C1 segment of cervical spinal cord (tissue), 14 donors: ENCODE results near the gene HIPK4.

Experiments
- DNase-seq, 14 donors: peaks; one replicate each; lab custom pipeline; 2025; lab: John Stamatoyannopoulos, UW

The HIPK4 gene

DNA sequence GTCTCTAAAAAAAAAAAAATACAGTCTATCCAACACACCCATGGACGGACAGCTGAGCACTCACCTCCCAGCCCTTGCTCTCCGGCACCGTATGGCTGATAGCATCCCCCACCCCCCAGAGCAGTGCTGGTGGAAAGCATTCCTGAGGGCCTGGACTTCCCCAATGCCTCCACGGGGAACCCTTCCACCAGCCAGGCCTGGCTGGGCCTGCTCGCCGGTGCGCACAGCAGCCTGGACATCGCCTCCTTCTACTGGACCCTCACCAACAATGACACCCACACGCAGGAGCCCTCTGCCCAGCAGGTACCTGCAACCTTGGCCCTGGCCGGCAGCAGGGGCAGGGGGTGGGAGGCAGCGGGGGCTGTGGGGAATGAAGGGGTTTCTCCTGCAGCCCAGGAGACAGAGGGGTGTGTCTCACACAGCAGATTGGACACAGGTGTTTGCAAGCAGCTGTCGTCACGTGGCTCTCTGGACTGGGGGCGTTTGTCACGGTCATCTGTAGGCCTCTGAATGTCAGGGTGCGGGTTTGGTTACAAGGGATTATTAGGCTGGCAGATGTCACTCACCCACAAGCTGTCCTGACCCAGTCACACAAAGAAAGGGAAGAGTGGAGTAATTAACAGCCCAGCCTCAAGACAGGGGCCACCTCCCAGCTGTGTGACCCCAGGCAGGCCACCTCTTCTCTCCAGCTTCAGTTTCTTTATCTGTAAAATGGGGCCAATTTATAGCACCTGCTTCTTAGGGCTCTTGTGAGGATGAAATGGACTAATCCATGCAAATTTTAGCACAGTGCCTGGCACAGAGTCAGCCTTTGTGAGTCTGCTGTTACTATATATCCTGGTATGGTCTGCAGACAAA is 22.2 kb downstream of the HIPK4 start:
- no peak for DNase-seq

DNA sequence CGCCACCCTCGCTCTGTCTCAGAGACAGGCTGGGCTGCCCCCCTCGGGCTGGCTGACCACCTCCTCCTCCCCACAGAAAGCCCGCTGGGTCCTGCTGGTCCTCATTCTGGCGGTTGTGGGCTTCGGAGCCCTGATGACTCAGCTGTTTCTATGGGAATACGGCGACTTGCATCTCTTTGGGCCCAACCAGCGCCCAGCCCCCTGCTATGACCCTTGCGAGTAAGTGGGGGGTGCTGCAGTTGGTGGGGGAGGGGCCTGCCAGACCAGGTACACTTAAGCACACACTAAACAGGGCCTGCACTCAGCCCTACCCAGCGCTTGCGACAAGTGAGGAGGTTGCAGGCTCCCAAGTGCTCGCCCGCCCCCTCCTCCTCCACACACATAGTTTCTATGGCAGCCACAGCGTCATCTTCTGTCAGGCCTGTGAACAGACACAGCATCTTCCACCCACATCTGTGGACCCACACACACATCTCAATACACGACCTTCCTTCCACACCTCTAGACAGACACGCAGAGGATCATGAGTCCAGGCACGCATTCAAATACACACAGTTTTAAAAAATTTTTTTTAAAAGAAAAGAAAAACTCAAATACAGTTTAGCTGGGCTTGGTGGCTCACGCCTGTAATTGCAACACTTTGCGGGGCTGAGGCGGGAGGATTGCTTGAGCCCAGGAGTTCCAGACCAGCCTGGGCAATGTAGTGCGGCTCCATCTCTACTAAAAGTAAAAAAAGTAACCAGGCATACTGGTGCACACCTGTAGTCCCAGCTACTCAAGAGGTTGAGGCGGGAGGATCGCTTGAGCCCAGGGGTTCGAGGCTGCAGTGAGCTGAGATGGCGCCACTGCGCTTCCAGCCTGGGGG is 23.1 kb downstream of the HIPK4 start:
- DNase-seq, result no peak

DNA sequence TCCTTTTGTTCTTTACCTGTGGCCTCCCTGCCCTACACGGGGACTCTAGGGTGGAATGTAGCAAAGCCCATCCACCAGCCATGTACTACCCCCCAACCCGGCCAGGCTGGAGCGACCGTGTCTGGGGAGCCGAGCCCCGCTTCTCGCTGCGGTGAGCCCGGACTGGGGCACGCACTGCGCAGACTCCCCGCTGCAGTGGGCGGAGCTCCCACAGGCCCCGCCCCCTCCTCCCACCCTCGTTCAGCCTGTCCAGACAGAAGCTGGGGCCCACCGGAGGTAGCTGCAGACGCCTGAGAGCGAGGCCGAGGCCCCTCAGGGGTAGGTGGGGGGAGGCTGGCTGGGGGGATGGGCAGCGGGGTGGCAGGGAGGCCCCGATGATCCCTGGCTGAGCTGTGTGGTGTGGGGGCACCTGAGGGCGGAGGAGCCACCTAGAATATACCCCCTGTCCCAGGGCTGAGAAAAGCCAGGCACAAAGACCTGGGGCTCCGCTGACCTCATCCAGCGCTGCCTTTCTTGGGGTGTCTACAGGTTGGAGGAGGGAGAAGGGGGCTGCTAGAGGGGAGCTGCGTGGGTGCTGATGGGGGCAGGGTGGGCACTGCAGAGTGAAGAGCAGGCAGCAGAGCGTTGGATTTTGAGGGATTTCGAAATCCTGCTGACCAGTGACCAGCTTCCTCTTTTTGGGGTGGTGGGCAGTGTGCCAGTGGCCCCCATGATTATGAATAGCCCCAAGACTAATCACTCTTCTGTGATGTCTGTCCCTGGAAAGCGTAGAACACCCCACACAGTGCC is 24.2 kb downstream of the HIPK4 start:
- peak in 13 of 14 donors; percentile 4 to 75 (median 33) for DNase-seq

DNA sequence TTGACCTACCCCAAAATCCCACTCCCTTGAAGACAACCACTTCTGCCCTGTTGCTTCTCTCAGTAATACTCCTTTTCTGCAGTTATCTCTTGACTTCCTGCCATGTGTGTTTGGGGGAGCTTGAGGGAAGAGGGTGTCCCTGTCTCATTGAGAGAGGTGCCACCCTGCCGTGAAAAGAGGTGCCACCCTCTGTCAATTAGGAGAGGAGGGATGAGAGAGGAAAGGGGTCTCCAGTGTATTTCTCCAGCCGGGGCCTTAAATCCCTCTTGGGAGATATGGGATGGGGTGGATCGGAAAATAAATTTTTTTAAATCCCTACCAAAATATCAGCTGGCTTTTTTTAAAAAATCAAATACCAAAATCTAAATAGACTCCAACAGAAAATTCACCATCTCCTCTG is 25.0 kb downstream of the HIPK4 start:
- DNase-seq, result no peak

DNA sequence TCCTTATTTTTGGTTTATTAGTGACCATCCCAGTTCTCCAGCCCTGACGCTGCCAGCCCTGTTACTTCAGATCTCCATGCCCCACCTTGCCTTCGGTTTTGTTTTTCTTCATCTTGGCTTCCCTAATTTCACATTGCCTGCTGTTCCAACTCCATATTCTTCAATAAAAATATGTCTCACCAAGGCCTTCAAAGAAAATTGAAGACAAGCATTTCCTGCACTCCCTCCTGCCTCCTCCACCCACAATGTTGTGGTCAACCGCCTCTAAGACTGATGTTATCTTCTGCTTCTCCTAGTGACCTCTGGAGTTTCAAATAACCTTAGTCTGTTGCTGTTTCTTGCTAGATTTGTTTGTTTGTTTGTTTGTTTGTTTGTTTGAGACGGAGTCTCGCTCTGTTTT is 26.9 kb downstream of the HIPK4 start:
- no peak for DNase-seq

DNA sequence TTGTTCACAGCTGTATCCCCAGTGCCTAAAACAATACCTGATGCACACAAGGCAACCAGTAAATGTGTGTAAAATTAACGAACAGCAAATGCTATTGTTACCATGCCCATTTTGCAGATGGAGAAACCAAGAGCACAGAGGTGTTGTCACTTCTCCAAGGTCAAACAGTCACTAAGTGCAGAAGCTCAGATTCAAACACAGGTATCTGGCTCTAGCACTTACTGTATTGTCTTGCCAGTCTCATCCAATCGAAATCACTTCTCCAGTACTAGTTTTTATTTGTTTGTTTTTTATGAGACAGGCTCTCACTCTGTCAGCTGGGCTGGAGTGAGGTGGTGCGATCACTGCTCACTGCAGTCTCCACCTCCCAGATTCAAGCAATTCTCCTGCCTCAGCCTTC is 27.8 kb downstream of the HIPK4 start:
- DNase-seq, result no peak

DNA sequence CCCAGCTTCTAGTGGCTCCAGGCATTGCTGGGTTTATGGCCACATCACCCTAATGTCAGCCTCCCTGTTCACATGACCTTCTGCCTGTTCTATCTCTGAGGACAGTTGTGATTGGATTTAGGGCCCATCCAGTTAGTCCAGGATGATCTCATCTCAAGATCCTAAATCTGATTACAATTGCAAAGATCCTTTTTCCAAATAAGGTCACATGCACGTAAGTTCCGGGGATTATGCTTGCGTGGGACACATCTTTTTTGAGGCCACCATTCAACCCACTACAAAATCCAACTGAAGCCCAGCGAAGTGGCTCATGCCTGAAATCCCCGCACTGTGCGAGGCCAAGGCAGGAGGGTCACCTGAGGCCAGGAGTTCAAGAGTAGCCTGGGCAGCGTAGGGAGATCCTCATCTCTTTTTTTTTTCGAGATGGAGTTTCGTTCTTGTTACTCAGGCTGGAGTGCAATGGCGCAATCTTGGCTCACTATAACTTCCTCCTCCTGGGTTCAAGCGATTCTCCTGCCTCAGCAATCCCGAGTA is 29.2 kb downstream of the HIPK4 start:
- peak in 1 of 14 donors; percentile 2 for DNase-seq

DNA sequence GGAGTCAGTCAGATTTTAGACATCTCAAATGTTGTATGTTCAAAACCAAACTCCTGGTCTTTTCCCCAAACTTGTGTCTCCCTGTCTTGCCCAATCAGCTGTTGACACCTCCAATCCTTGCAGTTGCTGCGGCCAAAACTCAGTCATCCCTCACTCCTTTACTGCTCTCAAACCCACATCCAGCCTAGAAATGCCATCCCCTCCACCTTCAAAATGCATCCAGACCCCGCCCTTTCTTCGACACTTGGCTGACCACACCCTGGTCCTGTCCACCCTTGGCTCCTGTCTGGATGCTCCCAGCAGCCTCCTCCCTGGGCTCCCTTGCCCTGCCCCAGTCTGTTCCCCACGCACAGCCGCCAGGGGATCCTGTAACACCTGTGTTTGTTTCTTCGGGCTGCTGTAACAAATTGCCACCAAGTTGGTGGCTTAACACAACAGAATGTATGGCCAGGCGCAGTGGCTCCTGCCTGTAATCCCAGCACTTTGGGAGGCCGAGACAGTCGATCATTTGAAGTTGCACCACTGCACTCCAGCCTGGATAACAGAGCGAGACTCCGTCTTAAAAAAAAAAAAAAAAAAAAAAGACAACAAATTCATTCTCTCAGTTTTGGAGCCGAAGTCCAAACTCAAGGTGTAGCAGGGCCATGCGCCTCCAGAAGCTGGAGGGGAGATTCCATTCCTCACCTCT is 29.8 kb downstream of the HIPK4 start:
- no peak for DNase-seq

DNA sequence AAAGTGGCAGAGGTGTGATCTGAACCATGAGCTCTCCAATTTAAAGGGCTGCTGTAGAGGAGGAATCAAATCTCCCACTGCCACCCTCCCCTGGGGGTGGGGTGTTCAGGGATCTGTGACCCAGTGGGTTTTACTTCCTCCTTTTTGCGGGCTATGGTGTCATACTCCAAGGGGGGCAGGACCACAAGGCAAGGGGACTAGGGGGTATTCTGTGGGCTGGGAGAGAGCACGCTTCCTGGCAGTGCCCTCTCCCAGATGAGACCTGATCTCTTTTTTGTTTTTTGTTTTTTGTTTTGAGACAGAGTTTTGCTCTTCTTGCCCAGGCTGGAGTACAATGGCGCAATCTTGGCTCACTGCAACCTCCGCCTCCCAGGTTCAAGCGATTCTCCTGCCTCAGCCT is 31.2 kb downstream of the HIPK4 start:
- DNase-seq, result peak in 7 of 14 donors; percentile 6 to 40 (median 26)

DNA sequence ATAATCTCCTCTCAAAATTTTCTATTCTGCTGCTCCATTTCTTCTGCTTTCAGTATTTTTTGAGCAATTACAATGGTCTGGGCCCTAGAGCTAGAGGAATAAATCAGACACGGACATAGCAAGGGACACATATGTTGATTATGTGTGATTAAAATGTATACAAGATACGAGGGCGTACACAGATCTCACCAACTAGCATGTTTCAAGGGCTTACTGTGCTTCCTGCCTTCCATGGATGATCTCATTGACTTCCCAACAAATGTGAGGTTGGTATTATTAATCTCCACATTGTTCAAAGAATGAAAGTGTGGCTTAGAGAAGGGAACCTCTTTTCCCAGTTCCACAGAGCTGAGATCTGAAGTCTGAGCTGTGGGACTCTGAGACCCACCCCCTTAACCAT is 32.3 kb downstream of the HIPK4 start:
- no peak for DNase-seq

DNA sequence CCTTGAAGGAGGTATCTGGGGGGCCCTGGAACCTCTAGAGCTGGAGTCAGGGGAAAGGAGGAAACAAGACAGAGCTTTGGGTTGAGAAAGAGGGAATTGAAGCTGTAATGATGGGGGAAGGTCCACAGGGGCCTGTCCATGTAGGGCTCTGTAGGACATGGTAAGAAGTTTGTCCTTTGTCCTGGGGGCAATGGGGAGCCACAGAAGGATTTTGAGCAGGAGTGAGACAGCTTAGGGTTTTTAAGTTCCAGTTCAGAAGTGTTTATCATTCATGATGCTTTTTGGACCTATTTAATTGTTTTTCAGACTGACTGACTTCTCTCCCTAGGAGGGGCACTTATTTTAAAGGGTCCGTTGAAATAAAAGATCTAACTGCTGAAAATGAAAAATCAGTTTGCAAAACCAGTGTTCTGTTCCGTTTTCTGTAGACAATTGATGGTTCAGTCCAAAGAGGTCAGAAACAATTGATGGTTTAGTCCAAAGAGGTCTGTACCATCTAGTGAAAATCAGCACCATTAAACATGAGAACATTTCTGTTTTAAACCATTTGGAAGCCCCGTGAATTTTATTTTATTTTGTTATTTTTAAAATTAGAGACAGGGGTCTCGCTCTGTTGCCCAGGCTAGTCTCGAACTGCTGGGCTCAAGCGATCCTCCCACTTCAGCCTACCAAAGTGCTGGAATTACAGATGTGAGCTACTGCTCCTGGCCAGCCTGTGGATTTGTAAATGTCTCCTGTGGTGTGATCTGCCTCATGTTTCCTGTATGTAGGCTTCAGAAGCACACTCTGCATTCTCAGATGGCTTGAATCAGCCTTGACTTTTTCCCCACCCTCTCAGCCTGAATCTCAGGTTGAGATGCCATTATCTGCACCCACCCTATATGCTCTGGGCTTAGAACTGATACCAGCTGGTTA is 33.0 kb downstream of the HIPK4 start:
- DNase-seq, result no peak

DNA sequence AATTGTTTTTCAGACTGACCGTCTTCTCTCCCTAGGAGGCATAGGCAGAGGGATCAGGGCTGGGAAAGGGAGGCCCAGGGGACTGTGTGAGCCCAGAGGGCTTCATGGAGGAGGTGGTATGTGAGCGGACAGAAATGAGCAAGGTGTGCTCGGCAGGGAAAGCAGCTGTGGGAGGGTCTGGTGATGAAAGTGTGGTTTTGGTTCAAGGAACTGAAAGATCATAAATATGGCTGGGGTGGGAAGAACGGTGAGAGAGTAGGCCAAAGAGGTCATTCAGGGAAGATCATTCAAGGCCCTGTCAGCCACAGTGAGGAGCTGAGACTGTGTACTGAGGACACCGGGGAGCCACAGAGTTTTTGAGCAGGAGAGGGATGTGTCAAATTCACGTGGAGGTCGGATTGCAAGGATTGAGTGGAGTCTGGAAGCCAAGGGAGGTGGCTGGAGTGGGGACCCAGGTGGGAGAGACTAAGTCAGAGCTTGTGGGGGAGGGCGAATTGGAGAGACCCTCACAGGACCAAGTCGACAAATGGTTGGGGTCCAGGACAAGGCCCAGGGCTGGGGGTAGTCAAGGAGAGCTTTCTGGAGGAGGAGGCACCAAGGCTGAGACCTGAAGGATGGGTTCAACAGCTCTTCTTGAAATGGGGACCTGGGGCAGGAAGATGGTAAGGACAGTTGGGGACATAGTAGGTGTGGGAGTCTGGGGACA is 33.9 kb downstream of the HIPK4 start:
- no peak for DNase-seq

DNA sequence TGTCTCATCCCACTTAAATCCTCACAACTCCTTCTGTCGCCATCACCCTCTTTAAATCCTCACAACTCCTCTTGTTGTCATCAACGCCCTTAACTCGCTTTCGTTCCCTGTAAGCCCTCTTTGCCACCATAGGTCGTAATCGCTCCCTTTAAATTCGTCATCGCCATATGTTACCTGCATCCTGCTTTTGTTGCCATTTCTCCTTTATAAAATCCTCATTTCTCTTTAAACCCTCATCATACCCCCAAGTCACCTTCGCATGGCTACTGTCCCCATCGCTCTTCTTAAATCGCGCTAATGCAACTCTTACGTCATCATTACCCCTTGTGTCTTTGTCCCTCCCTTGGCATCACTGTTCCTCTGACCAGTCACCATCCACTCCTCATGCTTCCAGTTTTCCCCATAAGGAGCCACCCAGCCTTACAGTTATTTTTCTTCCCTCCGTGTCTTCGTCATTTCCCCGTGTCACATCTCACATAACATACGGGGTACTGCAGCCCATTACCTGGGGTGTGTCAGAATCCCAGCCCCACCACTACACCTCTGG is 40.9 kb downstream of the HIPK4 start:
- peak in 1 of 14 donors; percentile 69 for DNase-seq

DNA sequence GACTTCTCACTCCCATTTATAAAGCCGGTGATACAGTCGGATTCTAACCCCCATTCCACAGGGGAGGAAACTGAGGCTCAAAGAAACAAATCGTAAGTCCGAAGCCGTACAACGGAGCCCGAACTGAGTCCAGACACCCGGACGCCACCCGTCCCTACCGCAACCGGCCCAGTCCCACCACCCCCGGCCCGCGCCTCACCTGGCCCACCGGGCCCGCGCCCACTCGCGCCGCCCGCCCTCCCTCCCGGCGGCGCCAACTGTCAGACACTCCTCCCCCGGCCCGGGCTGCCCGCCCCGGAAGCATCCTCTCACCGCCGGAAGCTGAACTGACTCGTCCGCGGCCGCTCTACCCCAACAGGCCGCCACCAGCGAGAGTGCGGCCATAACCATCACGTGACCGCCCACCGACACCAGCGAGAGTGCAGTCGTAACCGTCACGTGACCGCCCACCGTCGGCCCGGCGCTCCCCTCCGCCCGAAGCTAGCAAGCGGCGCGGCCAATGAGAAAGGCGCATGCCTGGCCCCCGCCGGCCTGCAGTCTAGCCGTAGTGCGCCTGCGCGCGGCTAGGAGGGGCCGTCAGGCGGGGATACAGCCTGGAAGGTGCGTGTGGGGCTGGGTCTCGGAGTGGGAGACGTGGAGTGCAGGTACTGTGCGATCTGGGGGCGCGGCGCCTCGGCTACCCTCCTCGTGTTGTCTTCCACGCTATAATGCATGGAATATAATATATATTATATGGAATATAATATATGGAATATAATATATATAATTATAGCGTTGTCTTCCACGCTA is 41.7 kb downstream of the HIPK4 start, which contains the start of the genes C19orf47 and PLD3:
TSS of gene C19orf47 (minus strand) at position 273 of the 789 bp plus-strand sequence. CDS start 6,540 bp downstream, outside the sequence.
TSS of gene PLD3 (plus strand) at position 571 of the 789 bp plus-strand sequence. CDS start 17,789 bp downstream, outside the sequence.
- peak; percentile 86 to 100 (median 99) for DNase-seq

DNA sequence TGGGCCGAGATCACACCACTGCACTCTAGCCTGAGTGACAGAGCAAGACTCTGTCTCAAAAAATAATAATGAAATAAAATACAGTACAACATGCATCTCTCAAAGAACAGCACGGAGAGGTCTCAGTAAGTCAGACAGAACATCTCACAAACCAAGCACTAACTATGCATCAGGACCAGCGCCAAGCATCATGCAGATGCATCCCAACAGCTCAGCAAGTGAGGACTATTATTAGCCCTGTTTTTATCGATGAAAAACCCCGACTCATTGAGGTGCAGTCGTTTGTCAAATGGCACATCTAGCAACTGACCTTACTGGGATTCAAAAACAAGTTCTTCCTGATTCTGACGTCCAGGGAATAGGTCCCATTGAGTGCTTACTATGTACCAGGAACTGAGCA is 45.6 kb downstream of the HIPK4 start:
- no peak for DNase-seq

DNA sequence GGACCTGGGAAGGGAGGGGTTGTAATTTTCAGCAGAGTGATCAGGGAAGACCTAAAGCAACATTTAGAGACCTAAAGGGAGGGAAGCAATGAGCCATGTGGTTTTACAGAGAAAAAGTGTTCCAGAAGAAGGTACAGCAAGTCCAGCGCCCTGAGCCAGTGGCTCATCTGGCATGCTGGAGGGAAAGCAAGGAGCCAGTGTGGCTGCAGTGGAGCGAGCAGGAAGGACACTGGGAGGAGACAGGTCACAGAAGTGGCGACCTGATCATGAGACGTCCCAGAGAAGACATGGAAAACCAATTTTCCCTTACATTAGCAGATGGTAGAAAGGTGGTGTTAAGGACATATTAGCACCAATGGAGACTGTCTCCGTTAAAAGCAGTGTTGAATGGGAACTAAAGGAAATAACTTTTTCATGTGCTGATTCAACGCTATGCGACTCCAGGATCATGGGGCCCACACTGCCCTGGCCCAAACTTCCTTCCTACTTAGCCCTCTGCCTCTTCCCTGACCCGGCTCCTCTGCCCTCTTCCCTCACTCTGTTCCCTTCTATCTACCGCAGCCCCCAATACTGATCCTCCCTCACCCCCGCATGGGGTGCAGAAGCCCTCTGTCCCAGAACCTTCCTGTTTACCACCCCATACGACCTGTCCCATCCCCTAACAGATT is 47.2 kb downstream of the HIPK4 start:
- DNase-seq, result no peak
